T-helper 1 cell treated with Interleukin-12 subunit alpha and Interleukin-12 subunit beta and Interleukin-4 antibody, amounts not matched to agents 30 μg/mL and 1 μg/mL, for 36 hours (primary cell): ENCODE measurements around the gene TIMP2.

ENCODE experiments used
- H3K27ac Mint-ChIP-seq: one replicate; pipeline ENCODE4 v1.8.0; 2021; ENCODE audit warnings: mild to moderate bottlenecking, mixed read lengths
- H3K27me3 Mint-ChIP-seq: one replicate; pipeline ENCODE4 v1.8.0; 2021; ENCODE audit warnings: low read depth, mixed read lengths
- H3K36me3 Mint-ChIP-seq: one replicate; pipeline ENCODE4 v1.8.0; 2021; ENCODE audit warnings: low read depth, mixed read lengths
- H3K4me1 Mint-ChIP-seq: one replicate; pipeline ENCODE4 v1.8.0; 2021; ENCODE audit warnings: low read depth, mixed read lengths
- H3K4me3 Mint-ChIP-seq: one replicate; pipeline ENCODE4 v1.8.0; 2021; ENCODE audit warnings: mild to moderate bottlenecking, moderate library complexity, mixed read lengths
- H3K9me3 Mint-ChIP-seq: one replicate; pipeline ENCODE4 v1.8.0; 2021; ENCODE audit warnings: mixed read lengths

The TIMP2 gene

GRCh38 chr17:78925662-78926555, 722 bp upstream of the TIMP2 start:
- peaks cover 36% of the 10 kb centered on the region for H3K27me3 Mint-ChIP-seq
- H3K4me3 Mint-ChIP-seq = no peak overlapping the region

GRCh38 chr17:78924481-78925151, 571 bp downstream of the TIMP2 start:
- H3K4me3 Mint-ChIP-seq = peak overlapping the region; percentile 68
- no peaks in the 10 kb centered on the region for H3K36me3 Mint-ChIP-seq
- peaks cover 42% of the 10 kb centered on the region for H3K27me3 Mint-ChIP-seq
- no peak overlapping the region for H3K27ac Mint-ChIP-seq
- H3K9me3 Mint-ChIP-seq = no peaks in the 10 kb centered on the region
- H3K4me1 Mint-ChIP-seq = peaks cover 10% of the 10 kb centered on the region

More at GRCh38 chr17:78925662-78926555, 722 bp upstream of the TIMP2 start:
- no peak overlapping the region for H3K27ac Mint-ChIP-seq
- H3K4me1 Mint-ChIP-seq = peaks cover 10% of the 10 kb centered on the region
- H3K36me3 Mint-ChIP-seq = no peaks in the 10 kb centered on the region
- no peaks in the 10 kb centered on the region for H3K9me3 Mint-ChIP-seq

- Mint-ChIP-seq H3K27me3 (peaks cover 42% of the 10 kb centered on the region), H3K36me3 (no peaks in the 10 kb centered on the region), H3K9me3 (no peaks in the 10 kb centered on the region), H3K4me3 (peak overlapping the region; percentile 68), H3K4me1 (peaks cover 10% of the 10 kb centered on the region), H3K27ac (peak overlapping the region; percentile 29)
Observed at GRCh38 chr17:78923660-78924453, 1.3 kb downstream of the TIMP2 start.

- Mint-ChIP-seq H3K4me3 (peak overlapping the region; percentile 51), H3K36me3 (no peaks in the 10 kb centered on the region), H3K27me3 (peaks cover 38% of the 10 kb centered on the region), H3K4me1 (peaks cover 10% of the 10 kb centered on the region), H3K9me3 (no peaks in the 10 kb centered on the region), H3K27ac (no peak overlapping the region)
Observed at GRCh38 chr17:78922816-78923498, 2.2 kb downstream of the TIMP2 start.

- Mint-ChIP-seq H3K27me3 (peaks cover 29% of the 10 kb centered on the region), H3K4me3 (no peak overlapping the region), H3K36me3 (no peaks in the 10 kb centered on the region), H3K9me3 (no peaks in the 10 kb centered on the region), H3K4me1 (peaks cover 10% of the 10 kb centered on the region), H3K27ac (no peak overlapping the region)
Observed at GRCh38 chr17:78921437-78921971, 3.7 kb downstream of the TIMP2 start.

- H3K27me3 Mint-ChIP-seq = peaks cover 23% of the 10 kb centered on the region
- H3K9me3 Mint-ChIP-seq = no peaks in the 10 kb centered on the region
- no peak overlapping the region for H3K4me3 Mint-ChIP-seq
- H3K27ac Mint-ChIP-seq = no peak overlapping the region
- no peaks in the 10 kb centered on the region for H3K36me3 Mint-ChIP-seq
- peaks cover 10% of the 10 kb centered on the region for H3K4me1 Mint-ChIP-seq
Observed at GRCh38 chr17:78920528-78920927, 4.7 kb downstream of the TIMP2 start.

GRCh38 chr17:78919861-78920450, 5.2 kb downstream of the TIMP2 start:
- Mint-ChIP-seq H3K9me3 (no peaks in the 10 kb centered on the region), H3K27ac (no peak overlapping the region), H3K4me3 (no peak overlapping the region), H3K36me3 (no peaks in the 10 kb centered on the region), H3K27me3 (peaks cover 23% of the 10 kb centered on the region), H3K4me1 (peaks cover 10% of the 10 kb centered on the region)

GRCh38 chr17:78918979-78919378, 6.2 kb downstream of the TIMP2 start:
- H3K4me1 Mint-ChIP-seq = peaks cover 10% of the 10 kb centered on the region
- no peaks in the 10 kb centered on the region for H3K36me3 Mint-ChIP-seq
- H3K9me3 Mint-ChIP-seq = no peaks in the 10 kb centered on the region
- peaks cover 23% of the 10 kb centered on the region for H3K27me3 Mint-ChIP-seq
- H3K27ac Mint-ChIP-seq = no peak overlapping the region
- H3K4me3 Mint-ChIP-seq = no peak overlapping the region

GRCh38 chr17:78917451-78918275, 7.5 kb downstream of the TIMP2 start:
- H3K9me3 Mint-ChIP-seq = no peaks in the 10 kb centered on the region
- H3K4me1 Mint-ChIP-seq = peaks cover 2% of the 10 kb centered on the region
- no peaks in the 10 kb centered on the region for H3K36me3 Mint-ChIP-seq
- H3K4me3 Mint-ChIP-seq = no peak overlapping the region
- peaks cover 13% of the 10 kb centered on the region for H3K27me3 Mint-ChIP-seq
- H3K27ac Mint-ChIP-seq = no peak overlapping the region

GRCh38 chr17:78915872-78916632, 9.1 kb downstream of the TIMP2 start:
- Mint-ChIP-seq H3K4me1 (no peaks in the 10 kb centered on the region), H3K27ac (no peak overlapping the region), H3K36me3 (no peaks in the 10 kb centered on the region), H3K27me3 (peaks cover 7% of the 10 kb centered on the region), H3K9me3 (no peaks in the 10 kb centered on the region), H3K4me3 (no peak overlapping the region)

- no peaks in the 10 kb centered on the region for H3K36me3 Mint-ChIP-seq
- H3K27ac Mint-ChIP-seq = no peak overlapping the region
Observed at GRCh38 chr17:78913115-78913514, 12.1 kb downstream of the TIMP2 start.

GRCh38 chr17:78912082-78912481, 13.1 kb downstream of the TIMP2 start:
- Mint-ChIP-seq H3K27ac (no peak overlapping the region), H3K4me3 (no peak overlapping the region), H3K9me3 (no peaks in the 10 kb centered on the region), H3K36me3 (no peaks in the 10 kb centered on the region), H3K4me1 (no peaks in the 10 kb centered on the region), H3K27me3 (no peaks in the 10 kb centered on the region)

More at GRCh38 chr17:78913115-78913514, 12.1 kb downstream of the TIMP2 start:
- Mint-ChIP-seq H3K27me3 (no peaks in the 10 kb centered on the region), H3K4me3 (no peak overlapping the region), H3K4me1 (no peaks in the 10 kb centered on the region), H3K9me3 (no peaks in the 10 kb centered on the region)
